Left cardiac atrium (tissue), 4 donors: ENCODE measurements around the gene TRIM54. TPM values are rescaled to one million over a fixed set of nuclear protein-coding genes. Genes with fewer than 3 reads are reported as not detected.

Experiments used
- ATAC-seq, 2 donors: fragments of 200-7000 bp; cut with Tn5 transposase; one replicate each; pipeline ENCODE4 v1.9.1; 2020; ENCODE audit warnings: mild to moderate bottlenecking in 2 of 2, moderate library complexity in 2 of 2
- DNase-seq: peaks from one replicate; pipeline ENCODE4 v3.0.0-alpha.2; 2020
- intact Hi-C, 2 donors: fragments of 100-400 bp; cut with DNase I; formaldehyde crosslinking; loops; one replicate each; pipeline versions ENCODE4 v1.14.1 to v1.15.1; 2022 to 2023
- long read RNA-seq: library from polyadenylated mRNA; unstranded; transcript quantifications from one replicate; pipeline ENCODE4 v2.0.0, GENCODE V29; 2021
- total RNA-seq, 2 donors: library from RNA; stranded (reverse); fragmentation: NEBNext Ultra II Directional; extraction: Animal tissue kit (Norgen Biotek cat#: 25700); gene quantifications; one replicate each; pipeline ENCODE4 v1.2.1, GENCODE V29; 2021
- donor health status: DM: no; HTN: yes; CAD: no.
- donor health status: DM: no; HTN: yes; CAD: no; lungs with severe emphysema.
- donor health status: DM: yes; HTN: yes; CAD: no.
- donor health status: Dilated cardiomyopathy.

The TRIM54 gene, protein sequence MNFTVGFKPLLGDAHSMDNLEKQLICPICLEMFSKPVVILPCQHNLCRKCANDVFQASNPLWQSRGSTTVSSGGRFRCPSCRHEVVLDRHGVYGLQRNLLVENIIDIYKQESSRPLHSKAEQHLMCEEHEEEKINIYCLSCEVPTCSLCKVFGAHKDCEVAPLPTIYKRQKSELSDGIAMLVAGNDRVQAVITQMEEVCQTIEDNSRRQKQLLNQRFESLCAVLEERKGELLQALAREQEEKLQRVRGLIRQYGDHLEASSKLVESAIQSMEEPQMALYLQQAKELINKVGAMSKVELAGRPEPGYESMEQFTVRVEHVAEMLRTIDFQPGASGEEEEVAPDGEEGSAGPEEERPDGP
- 100 to 1,000 TPM in 1 of 2 donors, 10 to 100 TPM in 1; 92.1 to 105 TPM for total RNA-seq
- long read RNA-seq, transcript TRIM54-202 (9 exons, 1,967 nt) = major isoform, 62 of 89 reads
- long read RNA-seq, partial matches to known transcripts = 3 of 89 reads
- long read RNA-seq, other reads (novel, unspliced or antisense) = 20 of 89 reads

DNA sequence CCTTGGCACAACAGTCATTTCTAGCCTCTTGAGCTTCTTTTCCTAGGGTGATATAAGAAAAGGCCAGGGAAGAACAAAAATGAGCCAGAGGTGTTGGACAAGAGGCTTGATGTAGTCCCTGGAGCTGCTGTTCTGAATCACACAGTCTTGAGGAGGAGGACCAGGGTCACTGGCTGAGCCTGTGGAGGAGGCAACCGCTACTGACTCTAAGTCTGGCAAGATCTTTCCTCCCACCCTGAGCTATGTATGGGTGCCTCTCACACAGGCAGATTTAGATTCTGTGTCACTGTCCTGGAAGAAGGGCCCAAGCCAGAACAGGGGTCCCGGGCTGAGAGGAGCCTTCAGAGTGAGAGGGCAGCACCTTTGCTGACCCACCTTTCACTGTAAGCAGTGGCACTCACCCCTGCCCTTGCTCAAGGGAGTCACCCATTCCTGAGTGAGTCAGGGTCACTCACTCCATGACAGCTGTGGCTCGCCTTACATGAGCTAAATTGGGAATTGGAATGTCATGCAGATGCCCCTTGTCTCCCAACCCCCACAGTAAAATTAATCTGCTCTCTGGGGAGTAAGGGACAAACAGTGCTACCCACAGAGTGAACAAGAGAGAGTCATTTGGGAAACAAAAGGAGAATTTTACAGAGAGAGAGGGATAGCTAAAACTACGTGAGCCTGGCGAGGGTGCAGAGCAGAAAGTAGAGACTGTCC lies at the start of gene TRIM54:
Gene TRIM54, plus strand, starts transcription at position 575 of the 705 bp plus-strand sequence. CDS start 303 bp downstream, outside the sequence.
- no peak for DNase-seq

GRCh38 chr2:27233341-27233740 lies 48.9 kb upstream of the TRIM54 start:
- DNase-seq = no peak

More for the DNA sequence above, at the start of gene TRIM54:
- intact Hi-C loops = loop anchor here in 1 of 2 donors (10.0 kb wide), 1 partner anchor 187 kb away; no protein-coding TSS in a partner anchor
- ATAC-seq = peak; percentile 84 to 89

DNA sequence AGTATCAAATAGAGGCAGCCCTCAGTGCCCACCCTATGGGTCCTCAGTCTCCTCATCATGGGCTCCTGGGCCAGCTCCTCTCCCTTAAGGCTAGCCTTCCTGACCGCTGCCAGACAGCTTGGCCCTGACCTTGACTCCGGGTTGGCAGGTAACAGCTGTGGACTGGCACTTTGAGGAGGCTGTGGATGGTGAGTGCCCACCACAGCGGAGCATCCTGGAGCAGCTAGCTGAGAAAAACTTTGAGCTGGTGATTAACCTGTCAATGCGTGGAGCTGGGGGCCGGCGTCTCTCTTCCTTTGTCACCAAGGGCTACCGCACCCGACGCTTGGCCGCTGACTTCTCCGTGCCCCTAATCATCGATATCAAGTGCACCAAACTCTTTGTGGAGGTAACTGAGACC lies 46.1 kb upstream of the TRIM54 start:
- DNase-seq (no peak), ATAC-seq (no peak)
- intact Hi-C loops = no loop called here

More at GRCh38 chr2:27233341-27233740, 48.9 kb upstream of the TRIM54 start:
- ATAC-seq = no peak
- intact Hi-C loops = no loop called here

- no peak for DNase-seq
- intact Hi-C loops = no loop called here
Measured at GRCh38 chr2:27236626-27237025, 45.6 kb upstream of the TRIM54 start.

DNA sequence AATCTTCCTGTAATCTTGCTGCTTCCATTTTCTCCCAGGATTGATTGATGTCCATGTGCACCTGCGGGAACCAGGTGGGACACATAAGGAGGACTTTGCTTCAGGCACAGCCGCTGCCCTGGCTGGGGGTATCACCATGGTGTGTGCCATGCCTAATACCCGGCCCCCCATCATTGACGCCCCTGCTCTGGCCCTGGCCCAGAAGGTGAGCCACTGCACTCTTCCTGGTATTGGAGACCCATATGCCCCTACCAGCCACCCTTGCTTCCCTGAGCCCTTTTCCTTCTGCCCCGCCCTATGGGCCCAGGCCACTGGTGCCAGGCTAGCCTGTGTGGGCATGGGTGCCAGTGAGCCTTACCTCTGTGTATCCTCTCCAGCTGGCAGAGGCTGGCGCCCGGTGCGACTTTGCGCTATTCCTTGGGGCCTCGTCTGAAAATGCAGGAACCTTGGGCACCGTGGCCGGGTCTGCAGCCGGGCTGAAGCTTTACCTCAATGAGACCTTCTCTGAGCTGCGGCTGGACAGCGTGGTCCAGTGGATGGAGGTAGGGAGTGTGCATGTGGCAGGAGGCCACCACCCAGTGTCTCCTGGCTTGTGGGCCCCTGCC lies 44.8 kb upstream of the TRIM54 start:
- intact Hi-C loops = no loop called here
- ATAC-seq (no peak), DNase-seq (no peak)

More at GRCh38 chr2:27236626-27237025, 45.6 kb upstream of the TRIM54 start:
- ATAC-seq = no peak

GRCh38 chr2:27238976-27239375 lies 43.3 kb upstream of the TRIM54 start:
- no peak for DNase-seq
- intact Hi-C loops = no loop called here
- ATAC-seq = no peak

- DNase-seq (no peak), ATAC-seq (no peak)
- intact Hi-C loops = loop anchor here in 1 of 2 donors (10.0 kb wide), 1 partner anchor 54 kb away; no protein-coding TSS in a partner anchor
Measured at GRCh38 chr2:27240406-27240805, 41.8 kb upstream of the TRIM54 start.

DNA sequence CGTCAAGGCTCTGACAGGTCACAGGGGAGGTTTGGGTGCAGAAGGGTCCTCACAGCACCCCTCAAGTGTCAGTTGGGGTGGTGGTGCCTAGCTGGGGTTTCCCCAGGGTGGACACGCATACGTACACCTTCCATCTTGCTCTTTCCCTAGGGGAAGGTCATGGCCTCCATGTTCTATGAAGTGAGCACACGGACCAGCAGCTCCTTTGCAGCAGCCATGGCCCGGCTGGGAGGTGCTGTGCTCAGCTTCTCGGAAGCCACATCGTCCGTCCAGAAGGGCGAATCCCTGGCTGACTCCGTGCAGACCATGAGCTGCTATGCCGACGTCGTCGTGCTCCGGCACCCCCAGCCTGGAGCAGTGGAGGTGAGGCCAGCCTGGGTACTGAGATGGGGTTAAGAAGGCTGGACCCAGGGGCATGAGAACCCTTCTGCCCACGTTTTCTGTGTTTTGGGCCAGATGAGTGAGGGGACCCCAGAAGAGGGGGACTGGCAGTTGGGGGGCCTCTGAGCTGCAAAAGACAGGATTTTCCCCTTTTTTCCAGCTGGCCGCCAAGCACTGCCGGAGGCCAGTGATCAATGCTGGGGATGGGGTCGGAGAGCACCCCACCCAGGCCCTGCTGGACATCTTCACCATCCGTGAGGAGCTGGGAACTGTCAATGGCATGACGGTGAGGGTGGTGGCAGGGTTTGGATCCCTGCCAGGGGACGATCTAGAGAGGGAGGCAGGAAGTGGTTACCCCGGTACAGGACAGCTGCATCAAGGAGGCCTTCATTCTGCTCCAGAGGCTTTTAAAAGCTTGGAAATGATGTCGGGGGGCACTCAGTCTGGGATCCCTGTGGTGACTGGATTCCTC lies 40.2 kb upstream of the TRIM54 start:
- no peak for DNase-seq
- intact Hi-C loops = loop anchor here in 1 of 2 donors (10.0 kb wide), 1 partner anchor 53 kb away; no protein-coding TSS in a partner anchor
- no peak for ATAC-seq

- ATAC-seq = no peak
- intact Hi-C loops = loop anchor here in 1 of 2 donors (10.0 kb wide), 1 partner anchor 52 kb away; no protein-coding TSS in a partner anchor
- DNase-seq = no peak
Measured at GRCh38 chr2:27242614-27242951, 39.6 kb upstream of the TRIM54 start.

DNA sequence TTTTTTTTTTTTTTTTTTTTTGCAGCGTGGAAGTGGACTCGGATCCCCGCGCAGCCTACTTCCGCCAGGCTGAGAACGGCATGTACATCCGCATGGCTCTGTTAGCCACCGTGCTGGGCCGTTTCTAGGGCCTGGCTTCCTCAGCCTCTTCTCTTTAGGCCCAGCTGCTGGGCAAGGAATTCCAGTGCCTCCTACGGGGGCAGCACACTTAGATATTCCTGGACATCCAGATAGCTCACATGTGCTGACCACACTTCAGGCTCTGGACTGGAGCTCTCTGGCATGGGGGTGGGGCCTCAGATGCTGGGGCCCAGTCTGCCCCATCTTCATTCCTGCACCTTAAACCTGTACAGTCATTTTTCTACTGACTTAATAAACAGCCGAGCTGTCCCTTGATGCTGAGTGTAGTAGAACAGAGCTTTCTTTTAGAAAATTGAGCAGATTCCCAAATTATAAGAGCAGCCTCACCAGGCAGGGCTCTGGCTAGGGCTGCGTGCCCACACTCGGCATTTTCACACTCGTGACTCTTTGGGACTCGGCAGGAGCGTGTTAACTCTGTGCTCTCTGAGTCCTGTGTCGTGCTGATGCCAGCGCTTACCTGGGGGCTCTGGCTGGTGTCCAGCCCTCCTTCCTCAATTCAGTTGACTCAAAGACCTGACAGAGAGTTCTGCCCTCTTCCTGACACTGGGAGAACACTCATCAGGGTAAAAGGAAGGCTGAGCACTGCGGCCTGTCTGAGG lies 38.7 kb upstream of the TRIM54 start:
- no peak for DNase-seq
- ATAC-seq = peak; percentile 46 to 70

GRCh38 chr2:27245116-27245515 lies 37.1 kb upstream of the TRIM54 start:
- ATAC-seq = no peak
- no peak for DNase-seq
- intact Hi-C loops = loop anchor here in 1 of 2 donors (10.0 kb wide), 1 partner anchor 50 kb away; no protein-coding TSS in a partner anchor

More for the DNA sequence above, 38.7 kb upstream of the TRIM54 start:
- intact Hi-C loops = loop anchor here in 1 of 2 donors (10.0 kb wide), 1 partner anchor 51 kb away; no protein-coding TSS in a partner anchor

GRCh38 chr2:27245626-27246025 lies 36.6 kb upstream of the TRIM54 start:
- ATAC-seq = peak; percentile 10 to 23
- intact Hi-C loops = loop anchor here in 1 of 2 donors (10.0 kb wide), 1 partner anchor 49 kb away; no protein-coding TSS in a partner anchor
- DNase-seq = no peak

DNA sequence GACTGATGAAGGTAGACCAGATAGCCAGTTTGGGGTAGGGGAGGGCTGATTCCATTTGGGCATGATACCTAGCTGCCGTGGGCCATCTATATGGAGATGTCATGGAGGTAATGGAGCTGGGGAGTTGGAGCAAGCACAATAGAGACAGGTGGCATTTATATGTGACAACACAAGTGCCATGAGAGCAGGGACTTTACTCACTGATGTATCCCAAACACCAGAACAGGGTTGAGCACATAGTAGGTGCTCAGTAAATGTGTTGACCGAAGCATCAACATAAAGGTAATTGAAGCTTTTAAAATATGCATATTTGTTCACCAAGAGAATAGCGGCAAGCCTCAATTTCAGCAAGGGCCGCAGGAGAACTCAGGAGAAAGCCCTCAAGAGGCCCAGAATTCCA lies 34.3 kb upstream of the TRIM54 start:
- ATAC-seq (no peak), DNase-seq (no peak)
- intact Hi-C loops = loop anchor here in 1 of 2 donors (10.0 kb wide), 1 partner anchor 47 kb away; no protein-coding TSS in a partner anchor

- DNase-seq (no peak), ATAC-seq (no peak)
- intact Hi-C loops = loop anchor here in 1 of 2 donors (10.0 kb wide), 1 partner anchor 45 kb away; no protein-coding TSS in a partner anchor
Measured at GRCh38 chr2:27249159-27249890, 32.9 kb upstream of the TRIM54 start.

DNA sequence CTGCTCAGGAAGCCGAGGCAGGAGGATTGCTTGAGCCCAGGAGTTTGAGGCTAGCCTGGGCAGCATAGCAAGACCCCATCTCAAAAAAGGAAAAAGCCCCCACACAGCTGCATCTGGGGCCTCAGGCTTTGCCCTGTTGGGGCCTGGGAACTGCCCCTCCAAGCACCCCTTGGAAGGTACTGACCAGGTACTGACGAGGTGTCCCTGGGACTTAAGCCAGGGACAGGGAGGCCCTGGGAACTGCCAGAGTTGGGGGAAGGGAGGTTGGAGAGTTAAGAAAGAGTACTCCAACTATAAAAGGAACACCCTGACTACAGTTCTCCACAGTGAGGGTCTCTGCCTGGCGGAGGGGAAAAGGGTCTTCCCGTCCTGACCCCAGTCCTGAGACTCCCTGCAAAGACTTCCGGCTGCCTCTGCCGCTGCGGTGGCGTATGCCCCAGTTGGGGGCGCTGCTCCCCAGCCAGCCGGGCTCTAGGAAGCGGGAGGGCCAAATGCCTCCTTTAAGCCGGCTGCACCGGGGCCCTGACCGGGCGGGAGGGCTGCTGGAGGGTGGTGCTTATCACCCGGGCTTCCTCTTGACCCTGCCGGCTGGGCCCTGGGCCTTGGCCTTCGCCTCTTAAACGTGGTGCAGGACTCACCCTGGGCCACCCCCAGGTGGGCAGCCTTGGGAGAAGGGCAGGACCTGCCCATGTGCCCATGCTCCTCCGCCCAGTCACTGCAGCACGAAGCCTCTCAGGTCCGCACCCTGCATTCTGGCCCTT lies 32.2 kb upstream of the TRIM54 start:
- intact Hi-C loops = loop anchor here (2.0 to 10.0 kb wide), 2 partner anchors 45 to 53 kb away; no protein-coding TSS in a partner anchor
- ATAC-seq (peak; percentile 79 to 85), DNase-seq (peak; percentile 74)
